Ovary (tissue), 3 donors: Measurements from ENCODE around the gene PCA3.

Source experiments
- POLR2A ChIP-seq: fragments of 450-650 bp; IDR thresholded peaks from one replicate; pipeline ENCODE4 v1.6.1; 2017; ENCODE audit warnings: antibody characterized with exemption, mild to moderate bottlenecking, moderate library complexity
- TF ChIP-seq, protein P1 (sequence below), 3 donors: fragments of 450-650 bp in 2 of 3; fragments of 200-600 bp in 1 of 3; IDR thresholded peaks; one replicate each; pipeline versions ENCODE4 v1.5.1 to v1.8.0; 2016 to 2022; ENCODE audit warnings: antibody characterized with exemption in 3 of 3, mild to moderate bottlenecking in 1 of 3
- donor health status: DM: no; HTN: no; CAD: no.

GRCh38 chr9:76744336-76744735 is 19.9 kb upstream of the PCA3 start:
- TF ChIP-seq, protein P1, sequence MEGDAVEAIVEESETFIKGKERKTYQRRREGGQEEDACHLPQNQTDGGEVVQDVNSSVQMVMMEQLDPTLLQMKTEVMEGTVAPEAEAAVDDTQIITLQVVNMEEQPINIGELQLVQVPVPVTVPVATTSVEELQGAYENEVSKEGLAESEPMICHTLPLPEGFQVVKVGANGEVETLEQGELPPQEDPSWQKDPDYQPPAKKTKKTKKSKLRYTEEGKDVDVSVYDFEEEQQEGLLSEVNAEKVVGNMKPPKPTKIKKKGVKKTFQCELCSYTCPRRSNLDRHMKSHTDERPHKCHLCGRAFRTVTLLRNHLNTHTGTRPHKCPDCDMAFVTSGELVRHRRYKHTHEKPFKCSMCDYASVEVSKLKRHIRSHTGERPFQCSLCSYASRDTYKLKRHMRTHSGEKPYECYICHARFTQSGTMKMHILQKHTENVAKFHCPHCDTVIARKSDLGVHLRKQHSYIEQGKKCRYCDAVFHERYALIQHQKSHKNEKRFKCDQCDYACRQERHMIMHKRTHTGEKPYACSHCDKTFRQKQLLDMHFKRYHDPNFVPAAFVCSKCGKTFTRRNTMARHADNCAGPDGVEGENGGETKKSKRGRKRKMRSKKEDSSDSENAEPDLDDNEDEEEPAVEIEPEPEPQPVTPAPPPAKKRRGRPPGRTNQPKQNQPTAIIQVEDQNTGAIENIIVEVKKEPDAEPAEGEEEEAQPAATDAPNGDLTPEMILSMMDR (IDR thresholded peaks at IDR 0.05) = no peak
- no peak for TF ChIP-seq POLR2A
